GDM1 (cell line): ENCODE results near the gene CPE.
A peak's percentile ranks its signal among the peaks of the same experiment; 100 is the strongest.
"Not testable (repeated sequence)": the region's sequence is repeated elsewhere in the genome, so short reads cannot be mapped to it uniquely, and the experiment has no call there.

Experiments used
- DNase-seq: peaks from one replicate; lab custom pipeline; 2025; lab: John Stamatoyannopoulos, UW

The CPE gene

DNA sequence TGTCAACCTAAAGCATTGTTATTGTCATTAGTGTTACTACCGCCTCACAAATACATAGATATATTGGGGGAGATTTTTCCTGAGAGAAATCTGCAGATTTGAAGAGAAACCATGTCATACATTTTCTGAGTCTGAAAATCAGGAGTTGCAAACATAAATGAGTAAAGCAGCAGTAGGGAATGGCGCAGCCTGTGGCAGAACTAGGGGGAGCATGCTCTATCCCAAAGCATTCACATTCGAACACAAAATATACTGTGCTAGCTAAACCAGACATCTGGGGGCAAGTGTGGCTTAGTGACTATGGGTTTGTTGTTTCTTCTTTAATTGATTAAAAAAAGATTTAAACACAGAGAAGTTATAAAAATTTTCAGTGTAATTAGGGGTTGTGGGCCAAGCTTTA lies 83.2 kb downstream of the CPE start:
- DNase-seq, result no peak

DNA sequence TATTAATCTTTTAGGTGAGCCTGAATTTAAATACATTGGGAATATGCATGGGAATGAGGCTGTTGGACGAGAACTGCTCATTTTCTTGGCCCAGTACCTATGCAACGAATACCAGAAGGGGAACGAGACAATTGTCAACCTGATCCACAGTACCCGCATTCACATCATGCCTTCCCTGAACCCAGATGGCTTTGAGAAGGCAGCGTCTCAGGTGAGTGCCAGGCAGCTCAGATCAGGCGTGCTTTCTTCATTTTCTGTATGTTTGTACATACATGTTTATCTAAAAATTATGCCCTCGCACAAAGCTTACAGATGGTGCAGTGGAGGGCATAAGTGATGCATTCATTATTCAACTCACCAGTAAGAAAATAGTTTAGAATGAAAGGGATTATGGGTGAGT lies 85.6 kb downstream of the CPE start:
- no peak for DNase-seq

DNA sequence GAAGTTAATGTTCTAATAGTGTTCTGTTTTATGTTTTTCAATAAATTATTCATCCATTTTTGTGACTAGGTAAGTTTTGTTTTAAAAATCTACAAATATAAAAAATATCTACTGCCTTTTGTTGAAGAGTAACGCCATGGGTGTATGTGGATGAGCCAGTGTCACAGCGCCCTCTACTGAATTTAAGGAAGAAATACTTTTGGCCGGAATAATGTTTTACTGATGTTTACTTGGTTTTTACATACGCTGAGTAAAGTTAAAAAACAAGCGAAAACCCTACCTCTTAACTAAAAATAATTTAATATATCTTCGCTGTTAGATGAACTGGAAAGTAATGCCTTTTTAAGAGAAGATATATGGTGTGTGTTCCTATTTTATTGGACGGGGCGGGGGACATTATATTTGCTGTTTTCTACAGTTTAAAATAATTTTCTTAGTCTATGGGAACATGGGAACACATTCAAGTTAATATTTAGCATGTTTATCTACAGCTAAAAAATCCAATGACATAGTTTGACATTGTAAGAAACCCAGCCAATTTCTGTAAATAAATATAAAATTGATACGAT lies 86.1 kb downstream of the CPE start:
- DNase-seq, result no peak

DNA sequence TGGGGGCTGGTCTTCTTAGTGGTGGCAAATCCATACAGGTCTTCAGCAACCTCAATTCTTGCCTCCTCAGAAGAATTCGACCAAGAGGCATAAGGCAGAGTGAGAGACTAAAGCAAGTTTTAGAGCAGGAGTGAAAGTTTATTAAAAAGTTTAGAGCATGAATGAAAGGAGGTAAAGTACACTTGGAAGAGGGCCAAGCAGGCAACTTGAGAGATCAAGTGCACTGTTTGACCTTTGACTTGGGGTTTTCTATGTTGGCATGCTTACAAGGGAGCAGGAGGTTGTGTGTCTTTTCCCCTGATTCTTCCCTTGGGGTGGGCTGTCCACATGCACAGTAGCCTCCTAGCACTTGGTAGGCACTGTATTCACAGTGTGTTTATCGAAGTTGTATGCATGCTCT lies 91.2 kb downstream of the CPE start:
- no peak for DNase-seq

DNA sequence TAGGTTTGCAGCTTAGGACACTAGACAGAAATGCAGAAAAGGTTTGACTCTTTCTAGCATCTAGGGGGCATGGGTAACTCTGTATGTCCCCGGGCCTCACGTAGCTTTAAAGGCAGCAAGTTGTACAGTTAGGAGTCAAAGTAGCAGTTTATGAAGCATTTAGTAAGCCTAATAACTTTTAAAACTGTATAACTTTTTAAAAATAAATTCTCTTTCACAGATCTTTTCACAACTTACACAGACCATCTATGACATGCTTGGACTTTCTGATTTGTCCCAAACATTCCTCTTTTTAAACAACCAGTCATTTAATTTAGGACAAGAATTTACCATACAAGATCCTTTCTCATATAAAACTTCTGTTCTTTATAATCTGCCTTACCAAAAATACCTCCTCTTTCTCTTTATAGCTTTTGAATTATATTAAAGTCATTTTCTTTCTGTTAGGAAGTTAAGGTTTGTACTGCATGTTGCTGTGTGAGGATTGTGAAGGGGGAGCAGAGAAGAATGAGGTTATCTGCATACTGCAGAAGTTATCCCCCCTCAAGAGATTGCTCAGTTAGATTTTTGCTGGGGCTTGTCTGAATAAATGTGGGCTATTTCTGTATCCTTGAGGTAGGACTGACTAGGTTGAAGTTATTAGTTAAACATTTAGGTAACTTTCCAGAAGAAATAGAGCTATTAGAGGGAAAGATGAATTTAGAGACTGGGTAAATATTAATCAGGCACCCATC lies 94.3 kb downstream of the CPE start:
- DNase-seq, result no peak

DNA sequence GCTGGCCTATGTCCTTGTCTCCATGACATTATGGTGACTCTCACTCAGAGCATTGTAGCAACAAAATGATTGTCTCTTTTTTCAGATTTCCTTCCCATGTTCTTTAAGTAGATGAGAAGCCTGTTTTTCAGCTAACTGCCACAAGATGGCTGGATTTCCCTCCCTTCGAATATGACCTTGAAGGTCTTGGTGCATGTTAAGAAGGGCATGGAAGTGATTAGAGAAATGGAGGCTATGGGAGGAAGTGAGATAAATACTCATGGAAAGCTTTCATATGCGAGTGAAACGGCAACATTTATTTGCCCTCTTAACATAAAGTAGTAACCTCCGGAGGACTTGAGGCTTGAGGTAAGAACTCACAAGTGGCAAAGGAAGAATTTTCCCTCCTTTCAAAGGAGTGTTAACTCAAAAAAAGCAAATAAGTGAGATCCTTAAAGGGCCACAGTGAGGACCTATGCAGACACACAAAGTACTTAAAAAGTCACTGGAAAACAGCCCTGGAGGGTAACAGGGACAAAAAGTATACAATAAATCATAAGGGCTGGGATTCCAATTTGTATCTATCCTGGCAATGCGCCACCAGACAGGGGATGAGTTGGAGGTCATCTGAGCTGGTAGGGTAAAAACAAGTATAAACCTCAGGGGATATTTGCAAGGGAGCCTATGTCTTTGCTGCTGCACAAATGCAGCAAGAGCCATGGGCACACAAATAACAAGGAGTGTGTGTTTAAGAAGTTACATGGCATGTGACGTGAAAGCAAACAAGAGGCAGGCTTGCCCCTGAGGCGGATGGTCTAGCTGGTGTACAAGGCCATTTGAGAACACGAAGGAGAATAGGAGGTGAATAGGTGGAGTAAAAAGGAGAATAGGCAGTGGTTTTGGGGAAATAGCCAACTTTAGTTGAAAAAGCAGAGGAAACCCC lies 96.2 kb downstream of the CPE start:
- no peak for DNase-seq

DNA sequence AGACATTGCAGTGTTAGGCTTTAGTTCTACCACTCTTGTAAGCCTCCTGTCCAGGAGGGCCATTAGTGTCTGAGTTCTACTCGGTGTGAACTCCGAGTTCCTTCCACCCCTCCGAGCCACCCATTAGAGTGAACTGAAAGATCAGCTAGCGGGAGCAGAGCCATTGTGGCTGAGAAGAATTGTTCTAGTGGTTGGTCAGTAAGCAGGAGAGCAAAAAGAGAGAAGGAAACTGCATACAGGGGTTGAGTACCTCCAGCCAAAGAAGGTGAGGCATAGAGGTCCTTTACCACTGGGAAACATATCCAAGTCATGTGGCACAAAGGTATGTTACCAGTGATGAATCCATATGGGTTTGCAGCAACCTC lies 96.9 kb downstream of the CPE start:
- DNase-seq, result no peak

DNA sequence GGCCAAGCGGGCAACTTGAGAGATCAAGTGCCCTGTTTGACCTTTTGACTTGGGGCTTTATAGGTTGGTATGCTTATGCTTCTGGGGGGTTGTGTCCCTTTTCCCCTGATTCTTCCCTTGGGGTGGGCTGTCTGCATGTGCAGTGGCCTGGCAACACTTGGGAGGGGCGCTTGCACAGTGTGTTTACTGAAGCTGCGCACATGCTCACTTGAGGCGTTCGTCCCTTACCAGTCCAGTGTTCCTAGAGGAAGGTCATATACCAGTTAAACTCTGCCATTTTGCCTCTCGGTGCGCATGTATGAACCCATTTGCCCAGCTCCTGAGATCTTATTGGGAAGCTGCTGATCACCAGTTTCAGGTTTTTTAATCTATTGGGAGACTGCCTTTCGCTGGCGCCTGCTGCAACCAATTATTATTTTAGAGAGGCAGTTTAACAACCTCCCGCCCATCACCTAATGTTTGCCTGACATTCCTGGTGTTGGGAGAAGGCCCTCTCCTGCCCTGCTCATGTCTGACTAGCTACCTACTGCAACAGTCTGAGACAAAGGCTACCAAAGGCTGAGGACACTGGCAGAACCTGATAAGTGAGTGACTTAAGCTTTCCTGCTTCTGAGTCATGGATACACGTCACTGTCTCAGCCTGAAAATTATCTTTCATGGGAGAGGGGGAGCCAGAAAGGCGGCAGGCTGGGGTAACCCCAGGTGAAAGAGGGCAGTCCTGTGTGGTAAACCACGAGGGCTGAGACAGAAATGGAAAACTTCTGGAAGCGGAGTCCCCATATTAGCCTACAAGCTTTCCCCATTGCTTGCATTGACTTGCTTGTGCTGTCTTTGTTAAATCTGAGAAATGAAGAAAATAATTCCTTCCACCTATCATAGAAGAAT lies 97.6 kb downstream of the CPE start:
- DNase-seq, result no peak

DNA sequence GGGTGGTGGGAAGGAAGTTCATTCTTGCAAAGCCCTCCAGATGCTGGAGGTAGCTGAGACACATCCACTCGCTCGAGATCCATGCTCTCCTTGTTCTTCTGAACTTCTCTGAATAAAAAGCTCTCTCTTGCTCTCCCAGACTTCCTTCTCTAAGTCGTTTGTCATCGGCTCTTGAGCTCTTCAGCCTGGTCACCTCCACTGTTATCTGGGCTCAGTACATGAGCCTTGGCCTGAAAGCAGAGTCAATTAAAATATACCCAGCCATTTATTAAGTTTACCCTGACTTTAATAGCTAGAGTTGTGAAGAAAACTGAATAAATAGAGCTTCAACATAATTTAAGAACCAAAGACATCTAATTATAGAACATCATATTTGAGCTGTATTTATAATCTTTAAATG lies 99.0 kb downstream of the CPE start:
- DNase-seq, result no peak

DNA sequence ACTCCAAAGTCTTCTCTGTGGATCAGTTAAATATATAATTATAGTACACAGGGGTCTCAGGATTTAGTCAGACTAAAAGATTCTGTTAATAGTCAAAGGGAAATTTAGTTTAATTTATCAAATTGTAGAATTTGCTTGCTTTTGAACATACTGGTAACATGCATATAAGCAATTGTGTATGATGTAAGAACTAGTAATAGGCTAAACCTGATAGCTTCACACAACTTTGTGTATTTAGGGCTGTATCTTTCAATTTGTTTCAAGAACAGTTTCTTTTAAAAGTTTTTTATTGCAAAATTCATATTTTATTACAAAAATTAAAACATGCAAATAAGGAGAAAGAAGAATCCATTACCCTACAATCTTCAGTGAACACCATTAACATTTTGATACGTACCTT lies 99.5 kb downstream of the CPE start:
- no peak for DNase-seq

DNA sequence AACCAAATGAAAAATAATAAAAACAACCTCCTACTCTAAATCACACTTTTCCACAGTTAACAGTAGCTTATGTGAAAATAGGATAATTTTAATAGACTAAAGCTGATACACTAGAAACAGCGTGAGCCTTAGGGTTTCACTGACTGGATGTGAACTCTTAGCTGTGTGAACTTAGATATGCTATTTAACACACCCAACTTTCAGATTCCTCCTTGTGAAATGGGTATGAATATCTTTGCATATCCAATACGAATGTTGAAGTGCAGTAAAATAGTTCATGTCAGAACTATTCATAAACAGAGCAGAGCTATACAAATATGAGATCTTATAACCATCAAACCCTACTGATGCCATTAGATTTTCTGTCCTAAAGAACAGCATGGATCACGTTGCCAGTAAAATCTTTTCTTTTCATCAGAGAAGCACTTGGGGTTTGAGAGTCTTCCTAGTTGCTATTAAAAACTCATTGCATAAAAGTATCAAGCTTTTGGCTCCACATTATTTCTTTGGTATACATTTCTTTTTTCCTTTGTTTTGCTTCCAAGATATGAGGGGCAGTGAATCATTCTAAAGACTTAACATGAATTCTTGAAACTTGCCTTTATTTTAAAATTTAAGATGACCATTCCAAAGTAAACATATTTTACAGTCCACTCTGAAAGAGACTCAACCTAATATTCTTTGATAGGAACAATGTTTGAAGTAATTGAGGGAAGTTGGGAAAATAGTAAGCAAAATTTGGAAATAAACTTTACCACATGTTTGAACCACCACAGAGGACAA lies 102.4 kb downstream of the CPE start:
- DNase-seq, result no peak

DNA sequence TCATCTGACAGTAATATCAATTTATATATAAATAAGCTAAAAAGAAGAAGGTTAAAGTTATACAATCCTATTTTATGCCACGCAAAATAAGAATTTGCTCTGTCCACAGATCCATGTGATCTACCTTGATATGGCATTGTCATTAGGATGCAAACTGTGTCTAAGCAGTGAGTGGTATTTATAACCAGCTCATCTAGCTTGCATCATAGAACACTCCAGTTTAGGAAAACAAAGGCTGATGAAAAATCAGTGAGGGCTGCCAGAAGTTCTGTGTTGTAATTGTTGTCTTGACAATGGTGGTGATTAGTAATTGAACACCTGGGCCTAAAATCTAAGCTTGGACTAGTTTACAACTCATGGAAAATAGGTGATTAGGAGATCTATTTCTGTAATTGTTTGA lies 111.0 kb downstream of the CPE start:
- DNase-seq, result no peak

DNA sequence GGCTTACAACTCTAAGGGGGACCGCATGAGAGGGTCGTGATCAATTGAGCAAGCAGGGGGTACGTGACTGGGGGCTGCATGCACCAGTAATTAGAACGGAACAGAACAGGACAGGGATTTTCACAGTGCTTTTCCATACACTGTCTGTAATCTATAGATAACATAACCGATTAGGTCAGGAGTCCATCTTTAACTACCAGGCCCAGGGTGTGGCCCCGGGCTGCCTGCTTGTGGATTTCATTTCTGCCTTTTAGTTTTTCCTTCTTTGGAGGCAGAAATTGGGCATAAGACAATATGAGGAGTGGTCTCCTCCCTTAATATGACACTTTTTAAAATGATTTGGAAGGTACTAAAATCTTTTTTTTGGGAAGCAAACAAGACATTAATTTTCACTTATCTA lies 113.8 kb downstream of the CPE start:
- not testable (repeated sequence) for DNase-seq

DNA sequence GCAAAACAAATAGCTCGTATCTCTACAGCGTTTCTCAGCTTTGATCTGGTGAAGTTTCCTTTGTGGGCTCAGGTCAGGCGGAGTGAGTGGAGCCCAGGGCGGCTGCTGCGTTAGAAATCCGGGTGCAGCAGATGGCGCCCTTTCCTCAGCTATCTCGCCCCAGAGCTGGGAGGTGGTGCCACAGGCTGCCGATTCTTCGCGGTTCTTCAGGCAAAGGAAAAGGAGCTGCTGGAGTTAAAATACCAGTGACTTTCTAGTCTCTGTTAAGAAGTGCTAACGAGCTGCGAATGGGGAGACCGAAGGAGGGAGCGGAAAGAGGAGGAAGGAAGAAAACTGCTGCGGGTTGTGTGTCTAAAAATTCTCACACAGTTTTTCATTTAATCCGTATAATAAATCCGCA lies 114.6 kb downstream of the CPE start:
- DNase-seq, result peak; percentile 31

DNA sequence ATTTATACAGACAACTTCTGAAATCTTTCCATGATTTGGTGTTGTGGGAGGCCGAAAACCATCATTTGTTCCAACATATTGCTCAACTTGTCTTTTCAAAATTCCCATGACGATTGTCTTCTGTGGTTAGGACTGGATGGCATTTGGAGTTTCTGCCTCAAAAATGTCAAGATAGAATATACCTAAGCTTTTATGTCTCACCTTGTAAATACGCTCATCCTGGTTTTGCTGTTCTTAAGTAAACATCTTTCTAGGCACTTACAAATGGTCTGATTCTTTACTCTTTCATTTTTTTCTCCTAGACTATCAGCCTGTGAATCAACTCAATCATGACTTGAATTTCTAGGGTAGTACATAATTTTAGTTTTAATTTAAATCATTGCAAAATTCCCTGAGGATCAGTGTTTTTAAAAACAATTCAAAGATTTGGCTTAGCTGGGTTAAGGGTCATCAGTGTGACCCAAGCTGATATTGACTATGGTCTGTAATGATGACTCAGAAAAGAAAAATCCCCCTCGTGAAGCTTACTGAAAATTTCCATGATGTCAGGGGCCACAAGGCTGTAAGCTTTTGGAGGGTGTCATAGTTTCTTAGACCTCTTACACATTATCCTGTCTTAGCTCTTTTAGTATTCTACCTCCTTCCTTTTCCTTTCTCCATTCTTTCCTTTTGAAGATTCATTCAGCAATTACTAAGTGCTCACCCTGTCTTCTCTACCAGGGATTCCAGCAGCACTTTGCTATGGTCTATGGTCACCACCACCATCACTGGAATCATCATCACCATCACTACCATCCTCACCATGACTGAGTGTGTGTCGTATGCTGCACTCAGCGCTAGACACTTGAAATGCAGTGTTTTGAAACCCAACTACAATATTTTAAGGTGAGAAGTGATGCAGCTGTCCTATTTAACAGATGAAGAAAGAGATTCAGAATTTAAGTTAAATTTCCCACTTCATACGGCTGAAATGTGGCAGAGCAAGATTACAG lies 124.4 kb downstream of the CPE start:
- no peak for DNase-seq

DNA sequence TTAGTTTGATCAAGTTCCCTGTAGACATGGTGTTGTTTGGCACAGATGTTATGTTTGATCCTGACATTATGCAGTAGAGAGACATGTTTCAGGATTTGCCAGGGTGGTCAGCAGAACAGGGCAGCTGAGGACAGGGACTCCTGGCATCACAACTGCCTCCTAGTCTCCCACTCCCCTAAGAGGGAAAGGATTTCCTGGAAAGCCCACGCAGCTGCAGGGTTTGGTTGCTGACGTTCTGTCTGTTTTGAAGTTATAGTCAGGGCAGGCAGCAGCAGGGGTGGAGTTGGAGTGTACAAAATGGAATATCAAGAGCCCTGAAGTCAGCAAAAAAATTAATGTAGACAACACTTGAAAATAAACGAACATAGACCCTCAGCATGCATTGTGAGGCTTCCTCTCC lies 125.4 kb downstream of the CPE start:
- no peak for DNase-seq

DNA sequence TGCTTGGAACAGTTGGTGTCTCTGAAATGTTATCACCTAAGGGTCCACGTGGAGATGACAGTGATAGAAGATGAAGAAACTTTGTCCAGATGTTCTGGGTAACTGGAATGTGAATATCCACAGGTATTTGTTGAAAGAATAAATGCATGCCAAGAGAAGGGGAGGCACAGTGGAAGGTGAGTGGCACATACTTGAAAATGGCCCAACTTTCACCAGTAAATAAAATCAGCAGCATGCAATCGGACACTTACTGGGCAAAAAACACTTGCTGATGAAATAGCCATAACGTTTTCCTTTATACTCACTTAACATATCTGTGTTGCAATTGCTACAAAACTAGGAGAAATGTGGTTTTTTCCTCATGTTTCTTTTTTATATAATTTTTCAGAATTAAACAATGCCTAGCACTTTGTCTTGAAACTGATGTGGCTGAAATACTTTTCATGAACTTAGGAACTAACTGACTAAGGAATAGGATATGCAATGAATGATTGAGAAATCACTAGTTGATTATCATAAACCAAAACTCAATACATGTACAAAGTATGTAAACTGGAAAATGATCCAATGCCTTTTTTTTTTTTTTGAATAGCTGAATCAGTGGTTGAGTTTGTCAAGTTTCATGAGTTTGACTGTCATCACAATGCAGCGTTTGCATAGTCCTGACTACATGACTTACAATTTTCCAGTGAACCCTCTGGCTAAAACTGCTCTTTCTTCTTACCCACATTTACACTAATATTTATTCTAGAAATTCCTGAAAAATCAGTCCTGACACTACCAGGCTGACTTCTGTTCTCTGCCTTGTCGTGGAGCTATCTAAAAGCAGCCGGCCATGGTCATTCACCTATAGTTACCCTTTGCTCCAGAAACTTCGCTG lies 127.4 kb downstream of the CPE start:
- DNase-seq, result no peak

DNA sequence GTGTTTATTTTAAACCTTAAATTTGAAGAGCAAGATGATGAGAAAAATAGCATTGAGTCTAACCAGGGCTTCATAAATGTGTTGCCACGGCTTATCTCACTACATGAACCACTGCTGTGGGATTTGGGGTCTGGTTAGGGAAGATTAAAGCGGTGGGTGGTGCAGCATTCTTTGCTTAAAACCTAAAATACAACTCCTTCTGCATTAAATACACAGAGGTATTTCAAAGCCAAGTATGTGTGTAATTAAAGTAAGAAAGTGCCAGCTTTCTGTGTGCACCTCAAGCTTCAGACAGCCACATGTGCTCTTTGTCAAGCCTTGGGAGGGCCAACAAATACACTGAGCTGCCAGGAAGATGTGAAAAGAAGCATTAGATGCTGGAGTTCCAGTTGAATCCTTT lies 128.0 kb downstream of the CPE start:
- DNase-seq, result no peak

DNA sequence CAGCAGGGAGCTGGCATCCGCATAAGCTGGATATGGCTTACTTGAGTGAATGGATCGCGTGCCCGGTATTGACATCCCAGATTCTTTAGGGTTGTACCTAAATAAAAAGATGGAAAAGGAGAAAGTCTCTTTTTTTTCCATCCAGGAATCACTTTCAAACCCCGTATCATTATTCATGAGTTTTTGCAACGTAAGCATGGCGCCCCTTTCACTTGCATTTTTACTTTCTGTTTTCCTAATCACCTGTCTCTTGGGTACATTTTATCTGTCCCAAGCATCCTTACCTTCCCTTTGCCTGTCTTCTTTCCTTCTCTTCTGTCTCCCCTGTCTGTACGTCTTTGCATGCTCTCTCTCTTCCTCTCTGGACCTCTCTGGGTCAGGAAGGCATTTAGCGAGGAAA lies 128.6 kb downstream of the CPE start:
- DNase-seq, result no peak
